IPS DF 4.7 (cell line): ENCODE results near the gene MFAP4.
"Not testable (repeated sequence)": the region's sequence is repeated elsewhere in the genome, so short reads cannot be mapped to it uniquely, and the experiment has no call there.

ENCODE experiments used
- DNase-seq: peaks from one replicate; pipeline ENCODE4 v3.0.0-alpha.2; 2013; ENCODE audit warnings: low spot score; ENCODE audit errors: extremely low read depth

The MFAP4 gene

GRCh38 chr17:19353401-19353800, 33.6 kb downstream of the MFAP4 start:
- not testable (repeated sequence) for DNase-seq

GRCh38 chr17:19348806-19349205, 38.2 kb downstream of the MFAP4 start:
- DNase-seq, result no peak

- no peak for DNase-seq
Observed at GRCh38 chr17:19348081-19348650, 38.8 kb downstream of the MFAP4 start.

- DNase-seq, result no peak
Observed at GRCh38 chr17:19347323-19348080, 39.5 kb downstream of the MFAP4 start.

- no peak for DNase-seq
Observed at GRCh38 chr17:19346351-19347255, 40.4 kb downstream of the MFAP4 start.

- no peak for DNase-seq
Observed at GRCh38 chr17:19345486-19346350, 41.3 kb downstream of the MFAP4 start.

- DNase-seq, result no peak
Observed at GRCh38 chr17:19345067-19345460, 41.9 kb downstream of the MFAP4 start.

- DNase-seq, result no peak
Observed at GRCh38 chr17:19344311-19345066, 42.5 kb downstream of the MFAP4 start.

GRCh38 chr17:19343671-19344151, 43.3 kb downstream of the MFAP4 start:
- no peak for DNase-seq

GRCh38 chr17:19343256-19343630, 43.7 kb downstream of the MFAP4 start:
- no peak for DNase-seq

- DNase-seq, result no peak
Observed at GRCh38 chr17:19342611-19343255, 44.3 kb downstream of the MFAP4 start.

- no peak for DNase-seq
Observed at GRCh38 chr17:19341641-19342610, 45.1 kb downstream of the MFAP4 start.

- no peak for DNase-seq
Observed at GRCh38 chr17:19341211-19341631, 45.8 kb downstream of the MFAP4 start.

GRCh38 chr17:19339341-19339815, 47.6 kb downstream of the MFAP4 start:
- DNase-seq, result no peak

GRCh38 chr17:19338031-19338990, 48.7 kb downstream of the MFAP4 start:
- DNase-seq, result no peak

- DNase-seq, result no peak
Observed at GRCh38 chr17:19337712-19338023, 49.3 kb downstream of the MFAP4 start.

GRCh38 chr17:19336938-19337711, 49.9 kb downstream of the MFAP4 start:
- DNase-seq, result no peak
